NCI-H510A (cell line): ENCODE results near the gene MCRIP2.
A peak's percentile ranks its signal among the peaks of the same experiment; 100 is the strongest.

Source experiments
- DNase-seq: peaks from one replicate; lab custom pipeline; 2025; lab: John Stamatoyannopoulos, UW

MCRIP2 gene

GRCh38 chr16:632486-633335, 8.9 kb upstream of the MCRIP2 start:
- no peak for DNase-seq

GRCh38 chr16:633336-634050, 8.1 kb upstream of the MCRIP2 start:
- DNase-seq: no peak

- no peak for DNase-seq
Measured at GRCh38 chr16:634051-634670, 7.5 kb upstream of the MCRIP2 start.

- no peak for DNase-seq
Measured at GRCh38 chr16:634996-635395, 6.6 kb upstream of the MCRIP2 start.

GRCh38 chr16:635573-636205, 5.9 kb upstream of the MCRIP2 start:
- no peak for DNase-seq

- peak; percentile 68 for DNase-seq
Measured at GRCh38 chr16:636206-637080, 5.2 kb upstream of the MCRIP2 start, which contains the start of gene METTL26. Gene METTL26, minus strand, starts transcription at chr16:636305. Its CDS starts 15 bp downstream, at chr16:636290.

GRCh38 chr16:637081-638018, 4.3 kb upstream of the MCRIP2 start:
- DNase-seq: no peak

GRCh38 chr16:638034-638543, 3.5 kb upstream of the MCRIP2 start:
- DNase-seq: no peak

GRCh38 chr16:638836-639235, 2.8 kb upstream of the MCRIP2 start:
- no peak for DNase-seq

GRCh38 chr16:640614-641013, 1.0 kb upstream of the MCRIP2 start:
- DNase-seq: no peak

GRCh38 chr16:642189-643049, 791 bp downstream of the MCRIP2 start:
- DNase-seq: no peak

GRCh38 chr16:643050-643368, 1.4 kb downstream of the MCRIP2 start:
- no peak for DNase-seq

GRCh38 chr16:644556-644955, 2.9 kb downstream of the MCRIP2 start:
- no peak for DNase-seq

- DNase-seq: no peak
Measured at GRCh38 chr16:645852-646678, 4.4 kb downstream of the MCRIP2 start.

- no peak for DNase-seq
Measured at GRCh38 chr16:646679-647172, 5.1 kb downstream of the MCRIP2 start.

- DNase-seq: no peak
Measured at GRCh38 chr16:647173-647902, 5.7 kb downstream of the MCRIP2 start.

- no peak for DNase-seq
Measured at GRCh38 chr16:648071-648780, 6.6 kb downstream of the MCRIP2 start.
